HG02642 (cell line): ENCODE measurements around the gene RPP30.
"Not testable (repeated sequence)": the region's sequence is repeated elsewhere in the genome, so short reads cannot be mapped to it uniquely, and the experiment has no call there.

Experiments used
- ATAC-seq: cut with Tn5 transposase; IDR thresholded peaks from one replicate; pipeline ENCODE4 v1.9.1; 2021; ENCODE audit warnings: mild to moderate bottlenecking; ENCODE audit not compliant: unreplicated experiment, poor library complexity

RPP30 gene

DNA sequence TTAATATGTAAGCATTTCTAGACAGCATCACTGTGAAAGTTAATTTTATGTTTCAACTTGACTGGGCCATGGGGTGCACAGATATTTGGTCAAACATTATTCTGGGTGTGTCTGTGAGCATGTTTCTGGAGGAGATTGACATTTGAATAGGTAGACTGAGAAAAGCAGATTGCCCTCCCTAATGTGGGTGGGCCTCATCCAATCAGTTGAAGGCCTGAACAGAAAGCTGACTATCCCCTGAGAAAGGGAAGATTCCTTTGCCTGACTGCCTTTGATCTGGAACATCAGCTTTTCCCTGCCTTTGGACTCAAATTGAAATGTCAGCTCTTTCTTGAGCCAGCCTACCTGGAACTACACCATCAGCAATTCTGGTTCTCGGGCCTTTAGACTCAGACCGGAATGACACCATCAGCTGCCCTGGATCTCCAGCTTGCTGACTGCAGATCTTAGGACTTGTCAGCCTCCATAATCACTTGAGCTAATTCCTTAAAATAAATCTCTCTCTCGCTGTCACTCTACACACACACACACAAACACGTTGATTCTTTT lies 5.7 kb upstream of the RPP30 start:
- no peak for ATAC-seq

DNA sequence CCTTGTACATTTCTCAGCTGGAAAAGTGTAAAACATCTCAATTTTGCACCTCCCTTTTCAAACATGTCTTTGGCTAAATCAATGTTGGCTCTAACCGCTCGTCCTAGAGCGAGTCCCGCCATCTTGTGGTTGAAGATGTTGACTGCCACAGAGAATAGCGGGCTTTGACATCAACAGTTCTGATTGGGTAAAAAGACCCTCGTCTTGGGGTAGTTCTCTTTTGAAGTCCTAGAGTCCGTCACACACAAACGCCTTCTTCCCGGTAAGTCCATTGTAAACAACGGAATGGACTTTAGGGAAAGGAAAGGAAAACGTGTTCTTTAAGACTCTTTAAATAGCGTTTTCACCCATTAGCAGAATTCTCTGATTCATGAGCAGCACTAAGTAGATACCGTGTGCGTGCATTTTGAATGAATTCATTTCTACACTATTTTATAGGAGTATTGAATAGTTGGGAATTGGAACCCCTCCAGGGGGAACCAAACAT lies 452 bp upstream of the RPP30 start:
- peak; percentile 63 for ATAC-seq

GRCh38 chr10:90872648-90873020 lies 860 bp downstream of the RPP30 start:
- ATAC-seq, result no peak

DNA sequence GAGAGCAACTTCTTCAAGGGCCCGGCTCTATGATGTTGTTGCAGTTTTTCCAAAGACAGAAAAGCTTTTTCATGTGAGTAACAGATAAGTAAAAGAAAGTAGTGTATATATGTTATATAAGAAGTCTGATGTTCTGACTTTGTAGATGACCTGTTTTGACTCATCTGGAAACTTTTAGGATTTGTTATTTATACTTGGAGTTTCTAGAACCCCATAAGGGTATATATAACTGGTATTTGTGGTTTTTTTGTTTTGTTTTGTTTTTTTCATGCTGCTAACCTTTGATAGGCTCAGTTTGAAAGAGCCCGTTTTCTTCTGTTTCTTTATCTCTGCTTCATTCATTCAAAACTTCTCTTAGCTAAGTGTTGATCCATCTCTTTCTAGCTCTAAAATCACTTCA lies 7.3 kb downstream of the RPP30 start:
- no peak for ATAC-seq

- ATAC-seq, result not testable (repeated sequence)
Measured at GRCh38 chr10:90880059-90880719, 8.4 kb downstream of the RPP30 start.

- no peak for ATAC-seq
Measured at GRCh38 chr10:90884431-90884830, 12.7 kb downstream of the RPP30 start.

GRCh38 chr10:90885176-90885575 lies 13.4 kb downstream of the RPP30 start:
- ATAC-seq, result no peak

DNA sequence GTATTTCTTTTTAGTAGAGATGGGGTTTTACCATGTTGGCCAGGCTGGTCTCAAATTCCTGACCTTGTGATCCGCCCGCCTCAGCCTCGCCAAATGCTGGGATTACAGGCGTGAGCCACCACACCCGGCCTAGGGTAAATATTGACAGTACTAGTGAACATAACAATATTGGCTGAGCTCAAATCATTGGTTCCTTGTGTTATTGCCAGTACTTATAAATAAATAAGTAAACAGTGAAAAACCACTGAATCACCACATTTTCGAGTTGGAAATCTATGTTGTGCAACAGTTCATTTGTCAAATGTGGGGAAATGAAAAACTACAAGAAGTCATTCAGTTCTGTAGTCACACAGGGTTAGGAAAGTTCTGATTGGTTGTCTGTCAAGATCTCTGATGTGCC lies 15.8 kb downstream of the RPP30 start:
- ATAC-seq, result no peak

DNA sequence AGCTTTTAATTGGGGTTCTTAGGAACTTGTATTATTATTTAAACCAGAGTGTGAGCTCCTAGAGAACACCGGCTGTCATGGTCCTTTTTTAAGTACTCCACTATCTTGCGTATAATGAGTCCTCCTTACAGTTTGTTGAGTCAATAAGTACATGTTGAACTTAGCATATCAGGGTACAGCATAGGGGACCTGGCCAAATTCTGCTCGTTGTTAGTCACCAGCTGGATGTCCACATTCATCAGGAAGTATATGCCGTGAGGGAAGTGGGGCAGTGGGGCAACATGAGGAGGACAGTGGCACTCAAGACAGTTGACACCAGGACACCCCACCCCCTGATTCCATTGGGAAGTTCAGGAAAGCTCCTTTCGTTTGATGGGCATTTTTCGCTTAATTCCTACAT lies 16.6 kb downstream of the RPP30 start:
- ATAC-seq, result no peak

DNA sequence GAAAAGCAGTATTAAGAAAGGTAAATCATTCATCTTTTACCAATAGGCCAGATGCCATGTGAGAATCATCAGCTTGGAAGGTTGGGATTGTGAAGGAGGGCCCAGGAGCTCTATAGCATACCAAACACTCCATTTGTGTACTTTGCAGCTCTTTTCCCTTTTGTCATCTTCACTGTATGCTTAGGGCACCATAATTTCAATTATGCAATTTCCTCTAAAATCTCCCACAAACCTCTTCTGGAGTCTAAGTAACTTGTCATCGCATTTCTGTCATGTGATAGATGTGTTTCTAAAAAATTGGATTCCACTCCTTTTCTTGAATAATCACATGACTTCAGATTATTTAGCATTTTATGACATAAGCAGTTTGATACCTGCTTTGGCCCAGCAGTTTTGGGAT lies 17.9 kb downstream of the RPP30 start:
- no peak for ATAC-seq

DNA sequence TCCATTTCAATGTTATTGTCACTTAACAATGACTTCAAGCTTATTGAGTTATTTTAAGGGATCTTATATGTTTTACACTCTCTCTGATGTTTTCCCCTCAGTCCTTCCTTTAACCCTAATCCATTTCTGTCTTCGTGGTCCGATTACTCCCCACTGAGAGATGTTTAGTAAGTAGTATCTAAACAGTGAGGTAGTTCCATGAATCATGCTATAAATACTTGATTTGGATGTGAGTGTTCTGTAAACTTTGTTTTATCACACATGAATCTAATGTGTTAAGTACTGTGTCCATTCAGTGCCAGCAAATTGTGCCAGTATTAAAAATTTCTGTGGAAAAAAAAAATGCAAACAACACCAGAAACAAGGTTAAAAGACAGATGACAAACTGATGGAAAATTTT lies 18.6 kb downstream of the RPP30 start:
- no peak for ATAC-seq

- no peak for ATAC-seq
Measured at GRCh38 chr10:90893190-90893589, 21.4 kb downstream of the RPP30 start.

- ATAC-seq, result not testable (repeated sequence)
Measured at GRCh38 chr10:90896916-90897315, 25.1 kb downstream of the RPP30 start.

DNA sequence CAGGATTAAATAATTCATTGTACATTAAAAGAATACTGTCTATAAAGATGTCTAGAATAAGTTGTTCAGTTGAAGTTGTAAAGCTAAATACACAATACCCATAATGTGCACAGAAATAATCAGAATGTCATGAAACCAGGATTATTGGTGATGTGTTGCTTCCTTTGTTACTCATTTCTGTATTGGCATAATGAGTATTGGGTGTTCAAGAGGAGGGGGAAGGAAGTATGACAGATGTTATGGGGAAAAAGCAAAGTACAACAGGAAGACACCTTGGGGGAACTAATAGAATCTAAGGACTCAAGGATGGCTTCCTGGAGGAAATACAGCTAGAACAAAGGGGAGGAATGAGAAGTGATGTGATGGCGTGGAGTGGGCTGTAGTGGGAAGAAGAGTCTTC lies 34.2 kb downstream of the RPP30 start:
- peak; percentile 48 for ATAC-seq

GRCh38 chr10:90906596-90906995 lies 34.8 kb downstream of the RPP30 start:
- no peak for ATAC-seq

DNA sequence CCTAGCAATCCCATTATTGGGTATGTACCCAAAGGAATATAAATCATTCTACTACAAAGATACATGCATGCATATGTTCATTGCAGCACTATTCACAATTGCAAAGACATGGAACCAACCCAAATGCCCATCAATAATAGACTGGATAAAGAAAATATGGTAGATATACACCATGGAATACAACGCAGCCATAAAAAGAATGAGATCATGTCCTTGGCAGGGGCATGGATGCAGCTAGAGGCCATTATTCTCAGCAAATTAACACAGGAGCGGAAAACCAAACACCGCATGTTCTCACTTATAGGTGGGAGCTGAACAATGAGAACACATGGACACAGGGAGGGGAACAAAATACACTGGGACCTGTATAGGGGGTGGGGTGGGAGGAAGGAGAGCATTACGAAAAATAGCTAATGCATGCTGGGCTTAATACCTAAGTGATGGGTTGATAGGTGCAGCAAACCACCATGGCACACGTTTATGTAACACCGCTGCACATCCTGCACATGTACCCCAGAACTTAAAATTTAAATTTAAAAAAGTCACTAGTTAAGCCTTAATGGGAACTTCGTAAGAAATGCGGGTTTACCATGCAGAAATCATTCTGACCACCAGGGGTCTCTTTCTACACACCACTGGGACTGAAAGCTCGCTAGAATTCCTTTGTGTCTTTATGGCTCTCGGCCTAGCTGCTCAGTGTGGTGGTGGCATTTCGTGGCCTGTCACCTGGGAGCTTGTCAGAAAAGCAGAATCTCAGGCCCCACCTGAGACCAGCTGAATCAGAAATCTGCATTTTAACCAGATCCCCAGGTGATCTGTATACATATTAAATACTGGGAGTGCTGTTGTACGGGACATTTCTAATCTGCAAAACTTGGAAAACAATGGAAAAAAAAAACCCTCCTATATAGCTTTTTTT lies 39.6 kb downstream of the RPP30 start:
- ATAC-seq, result peak; percentile 85

DNA sequence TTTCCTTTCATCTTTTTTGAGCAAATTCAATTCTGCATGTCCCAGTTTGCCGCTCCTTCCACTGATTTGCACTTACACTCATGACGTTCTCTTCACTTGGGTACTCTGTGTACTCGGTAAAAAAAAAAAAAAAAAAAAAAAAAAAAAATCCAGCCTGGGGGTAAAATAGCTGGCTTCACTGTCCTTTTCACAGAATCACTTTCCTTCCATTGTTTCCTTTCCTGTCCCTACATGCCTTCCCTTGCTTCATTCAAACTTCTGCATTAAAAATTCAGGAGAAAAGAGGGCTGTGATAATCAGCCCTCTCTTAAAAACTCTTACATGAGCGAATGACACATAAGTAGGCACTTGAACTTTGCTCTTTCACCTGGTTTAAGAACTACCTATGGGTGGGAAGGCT lies 40.4 kb downstream of the RPP30 start:
- no peak for ATAC-seq

- no peak for ATAC-seq
Measured at GRCh38 chr10:90912854-90913479, 41.2 kb downstream of the RPP30 start.

- ATAC-seq, result no peak
Measured at GRCh38 chr10:90913774-90914420, 42.1 kb downstream of the RPP30 start.

DNA sequence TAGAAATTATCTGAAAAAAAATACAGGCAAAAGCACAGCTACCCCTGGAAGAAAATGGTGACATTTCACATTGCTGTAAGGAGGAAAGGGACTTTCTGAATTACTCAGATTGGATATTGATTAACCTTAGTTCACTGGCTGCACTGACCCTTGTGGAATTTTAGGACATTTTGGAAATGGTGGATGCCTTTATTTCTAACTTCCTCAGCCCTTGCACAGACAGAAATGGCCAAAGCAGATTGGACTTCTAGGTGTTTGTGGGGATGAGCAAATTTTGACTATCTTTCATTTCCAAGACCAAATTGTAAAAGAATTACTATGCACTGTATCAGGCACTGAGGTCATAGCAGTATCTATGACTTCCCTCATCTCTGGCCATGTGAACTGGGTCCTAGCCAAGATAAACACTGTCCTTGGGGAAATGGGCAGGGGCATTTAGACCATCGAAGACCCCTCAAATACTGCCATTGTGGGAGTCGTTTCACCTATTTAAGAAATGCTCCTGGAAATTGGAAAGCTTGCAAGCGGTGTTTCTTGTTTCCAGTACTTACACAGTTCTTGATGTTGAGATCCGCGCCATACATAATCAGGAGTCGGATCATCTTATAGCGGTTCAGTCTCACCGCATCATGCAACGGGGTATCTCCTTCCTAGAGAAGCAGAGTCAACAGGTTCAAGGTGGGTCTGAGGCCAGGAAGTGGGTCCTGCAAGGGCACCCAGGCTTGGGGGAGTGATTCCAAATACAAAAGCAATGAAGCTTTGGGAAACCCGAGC lies 43.4 kb downstream of the RPP30 start:
- no peak for ATAC-seq
